HS-5 (cell line): Measurements from ENCODE around the gene RPS29.
"Not testable (repeated sequence)": the region's sequence is repeated elsewhere in the genome, so short reads cannot be mapped to it uniquely, and the experiment has no call there.

Experiments used
- DNase-seq: peaks from one replicate; pipeline ENCODE4 v3.0.0-alpha.2; 2012; ENCODE audit warnings: low read depth

RPS29 gene

GRCh38 chr14:49585803-49586672 is at the start of gene RPS29:
Gene RPS29, minus strand, starts transcription at chr14:49586380. Its CDS starts 34 bp downstream, at chr14:49586346.
- peak; percentile 99 for DNase-seq

GRCh38 chr14:49634547-49635334 is 48.6 kb upstream of the RPS29 start, which contains the start of gene DNAAF2:
Gene DNAAF2, minus strand, starts transcription at chr14:49635244. Its CDS starts 95 bp downstream, at chr14:49635149.
- DNase-seq: peak; percentile 30

- DNase-seq: peak; percentile 64
Measured at GRCh38 chr14:49633640-49634546, 47.7 kb upstream of the RPS29 start.

- DNase-seq: no peak
Measured at GRCh38 chr14:49623941-49624839, 38.0 kb upstream of the RPS29 start.

- DNase-seq: no peak
Measured at GRCh38 chr14:49623387-49623786, 37.2 kb upstream of the RPS29 start.

- no peak for DNase-seq
Measured at GRCh38 chr14:49622022-49622607, 35.9 kb upstream of the RPS29 start.

- no peak for DNase-seq
Measured at GRCh38 chr14:49621114-49621881, 35.1 kb upstream of the RPS29 start.

- DNase-seq: peak; percentile 90
Measured at GRCh38 chr14:49620182-49621113, 34.3 kb upstream of the RPS29 start, which contains the start of the genes MGAT2 and RPL36AL. Gene MGAT2, plus strand, starts transcription at chr14:49620799. Its CDS starts 470 bp downstream, at chr14:49621269. Gene RPL36AL, minus strand, starts transcription at chr14:49620626. Its CDS starts 1,522 bp downstream, at chr14:49619104.

- DNase-seq: no peak
Measured at GRCh38 chr14:49619730-49620129, 33.5 kb upstream of the RPS29 start.

- DNase-seq: not testable (repeated sequence)
Measured at GRCh38 chr14:49619273-49619672, 33.1 kb upstream of the RPS29 start.

- DNase-seq: no peak
Measured at GRCh38 chr14:49617852-49618519, 31.8 kb upstream of the RPS29 start.

GRCh38 chr14:49615776-49616175 is 29.6 kb upstream of the RPS29 start:
- DNase-seq: no peak

GRCh38 chr14:49614196-49614595 is 28.0 kb upstream of the RPS29 start:
- no peak for DNase-seq

- no peak for DNase-seq
Measured at GRCh38 chr14:49612671-49613070, 26.5 kb upstream of the RPS29 start.

- no peak for DNase-seq
Measured at GRCh38 chr14:49612251-49612650, 26.1 kb upstream of the RPS29 start.

- DNase-seq: no peak
Measured at GRCh38 chr14:49607583-49607982, 21.4 kb upstream of the RPS29 start.

- DNase-seq: peak; percentile 70
Measured at GRCh38 chr14:49598485-49599300, 12.5 kb upstream of the RPS29 start, which contains the start of gene LRR1. Gene LRR1, plus strand, starts transcription at chr14:49598940. Its CDS starts 81 bp downstream, at chr14:49599021.
